Measurements from ENCODE around the gene ACAD10.

The ACAD10 gene

DNA sequence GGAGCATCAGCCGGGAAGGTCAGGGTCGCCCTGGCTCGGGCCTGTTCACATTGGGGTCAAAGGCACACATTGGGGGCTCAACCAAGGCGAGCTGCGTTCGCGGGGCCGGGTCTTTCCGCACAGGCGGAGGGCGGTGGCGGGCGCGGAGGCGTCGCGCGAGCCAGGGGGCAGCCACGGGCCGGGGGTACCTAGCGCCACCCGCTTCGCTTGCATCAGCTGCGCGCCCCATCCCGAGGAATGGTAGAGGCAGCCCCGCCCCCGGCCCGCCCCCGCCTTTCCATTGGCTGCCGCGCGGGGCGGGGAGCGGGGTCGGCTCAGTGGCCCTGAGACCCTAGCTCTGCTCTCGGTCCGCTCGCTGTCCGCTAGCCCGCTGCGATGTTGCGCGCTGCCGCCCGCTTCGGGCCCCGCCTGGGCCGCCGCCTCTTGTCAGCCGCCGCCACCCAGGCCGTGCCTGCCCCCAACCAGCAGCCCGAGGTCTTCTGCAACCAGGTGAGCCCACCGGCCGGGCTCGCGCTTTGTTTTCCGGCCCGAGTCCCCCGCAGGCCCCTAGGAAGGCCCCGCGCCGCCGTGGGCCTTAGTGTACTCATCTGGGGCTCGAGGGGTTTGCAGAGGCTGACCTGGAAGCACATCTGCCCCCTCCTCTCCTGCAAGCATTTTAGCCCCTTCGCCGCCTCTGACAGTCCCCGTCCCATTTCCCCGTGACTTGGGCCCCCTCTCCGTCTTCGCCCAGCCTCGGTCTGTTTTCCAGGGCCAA lies 80.9 kb downstream of the ACAD10 start, which contains the start of gene ALDH2:
TSS of gene ALDH2 (plus strand) at position 326 of the 754 bp plus-strand sequence. CDS start at position 376, 50 bp downstream.
- Histone ChIP-seq H3K9me2 (replicated peaks; ENCODE audit: insufficient read depth, low read length) (no peaks in the 10 kb centered on the region), H3K9ac (ENCODE audit: low read length) (no peak within 1 kb of the TSS), H3K36me3 (replicated peaks; ENCODE audit: insufficient read depth, low read length) (no peaks in the 10 kb centered on the region), H2AFZ (ENCODE audit: low read length) (no peak within 1 kb of the TSS), H3K4me2 (ENCODE audit: low read depth, low read length) (peak within 1 kb of the TSS; percentile 34; the same call in 1 of the 2 replicates), H4K20me1 (ENCODE audit: insufficient read depth, low read length) (no peaks in the 10 kb centered on the region), H3K4me1 (ENCODE audit: low read length) (no peaks in the 10 kb centered on the region), H3K4me3 (ENCODE audit: low read length) (peak within 1 kb of the TSS; percentile 27; the same call in 1 of the 2 replicates), H3K27me3 (replicated peaks; ENCODE audit: insufficient read depth, low read length) (no peaks in the 10 kb centered on the region), H3K79me2 (ENCODE audit: low read length) (no peaks in the 10 kb centered on the region), H3K9me3 (replicated peaks; ENCODE audit: insufficient read depth, low read length) (no peaks in the 10 kb centered on the region), H3F3A (ENCODE audit: insufficient read depth, low read length) (no peaks in the 10 kb centered on the region), H3K27ac (ENCODE audit: low read length) (no peak within 1 kb of the TSS)
- no peak for DNase-seq
- TF ChIP-seq EZH2phosphoT487 (IDR thresholded peaks at IDR 0.05; ENCODE audit: low read length) (no peak), EZH2 (optimal IDR thresholded peaks at IDR 0.05; ENCODE audit: low read depth, low read length) (no peak)
- TF ChIP-seq, protein P1, sequence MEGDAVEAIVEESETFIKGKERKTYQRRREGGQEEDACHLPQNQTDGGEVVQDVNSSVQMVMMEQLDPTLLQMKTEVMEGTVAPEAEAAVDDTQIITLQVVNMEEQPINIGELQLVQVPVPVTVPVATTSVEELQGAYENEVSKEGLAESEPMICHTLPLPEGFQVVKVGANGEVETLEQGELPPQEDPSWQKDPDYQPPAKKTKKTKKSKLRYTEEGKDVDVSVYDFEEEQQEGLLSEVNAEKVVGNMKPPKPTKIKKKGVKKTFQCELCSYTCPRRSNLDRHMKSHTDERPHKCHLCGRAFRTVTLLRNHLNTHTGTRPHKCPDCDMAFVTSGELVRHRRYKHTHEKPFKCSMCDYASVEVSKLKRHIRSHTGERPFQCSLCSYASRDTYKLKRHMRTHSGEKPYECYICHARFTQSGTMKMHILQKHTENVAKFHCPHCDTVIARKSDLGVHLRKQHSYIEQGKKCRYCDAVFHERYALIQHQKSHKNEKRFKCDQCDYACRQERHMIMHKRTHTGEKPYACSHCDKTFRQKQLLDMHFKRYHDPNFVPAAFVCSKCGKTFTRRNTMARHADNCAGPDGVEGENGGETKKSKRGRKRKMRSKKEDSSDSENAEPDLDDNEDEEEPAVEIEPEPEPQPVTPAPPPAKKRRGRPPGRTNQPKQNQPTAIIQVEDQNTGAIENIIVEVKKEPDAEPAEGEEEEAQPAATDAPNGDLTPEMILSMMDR (IDR thresholded peaks at IDR 0.05; ENCODE audit: low read length), result no peak

DNA sequence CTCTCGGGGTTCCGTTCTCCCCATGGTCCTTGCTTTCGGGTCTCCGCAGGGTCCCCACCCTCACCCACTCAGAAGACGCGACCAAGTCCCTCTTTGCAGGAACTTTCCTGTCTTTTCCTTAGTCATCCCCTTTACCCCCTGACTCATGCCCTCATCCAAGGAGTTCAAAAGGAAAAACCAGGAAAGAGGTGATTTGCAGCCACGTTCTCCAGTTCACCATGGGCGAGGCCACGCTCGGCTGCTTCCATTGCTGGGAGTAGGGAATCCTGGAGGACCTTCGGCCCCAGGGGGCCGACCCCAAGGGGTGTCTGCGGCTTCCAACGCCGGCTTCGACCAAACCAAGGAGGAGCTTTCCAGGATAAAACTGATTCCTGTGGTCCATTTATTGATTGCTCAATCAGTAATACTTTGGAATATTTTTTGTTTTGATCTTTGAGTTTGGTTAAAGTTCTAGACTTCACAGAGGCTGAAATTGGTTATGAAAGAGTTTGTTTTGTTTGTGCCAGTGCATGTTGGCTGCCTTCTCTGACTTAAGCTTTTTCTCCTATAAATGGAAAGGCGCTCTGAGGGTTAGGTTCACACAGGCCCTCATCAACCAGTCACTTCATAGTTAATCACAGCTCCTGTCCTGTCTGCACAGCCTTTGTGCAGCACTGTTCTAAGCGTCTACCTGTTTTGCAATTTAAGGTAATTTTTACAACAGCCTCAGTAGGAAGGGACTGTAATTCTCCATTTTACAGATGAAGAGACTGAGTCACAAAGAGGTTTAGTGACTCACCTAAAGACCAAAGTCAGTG lies 81.7 kb downstream of the ACAD10 start:
- H3K4me2 ChIP-seq (ENCODE audit: low read depth, low read length), result no peak overlapping the region
- H3K79me2 ChIP-seq (ENCODE audit: low read length), result no peaks in the 10 kb centered on the region
- H3K9me3 ChIP-seq (replicated peaks; ENCODE audit: insufficient read depth, low read length), result no peaks in the 10 kb centered on the region
- no peak for DNase-seq
- H3K4me1 ChIP-seq (ENCODE audit: low read length), result no peaks in the 10 kb centered on the region
- no peaks in the 10 kb centered on the region for H4K20me1 ChIP-seq (ENCODE audit: insufficient read depth, low read length)
- no peak overlapping the region for H3K27ac ChIP-seq (ENCODE audit: low read length)
- H3K4me3 ChIP-seq (ENCODE audit: low read length), result no peak overlapping the region
- no peak for TF ChIP-seq EZH2 (optimal IDR thresholded peaks at IDR 0.05; ENCODE audit: low read depth, low read length)
- TF ChIP-seq, protein P1 (IDR thresholded peaks at IDR 0.05; ENCODE audit: low read length), result no peak
- no peak for TF ChIP-seq EZH2phosphoT487 (IDR thresholded peaks at IDR 0.05; ENCODE audit: low read length)
- H3K27me3 ChIP-seq (replicated peaks; ENCODE audit: insufficient read depth, low read length), result no peaks in the 10 kb centered on the region
- no peak overlapping the region for H2AFZ ChIP-seq (ENCODE audit: low read length)
- H3K36me3 ChIP-seq (replicated peaks; ENCODE audit: insufficient read depth, low read length), result no peaks in the 10 kb centered on the region
- no peaks in the 10 kb centered on the region for H3F3A ChIP-seq (ENCODE audit: insufficient read depth, low read length)
- no peaks in the 10 kb centered on the region for H3K9me2 ChIP-seq (replicated peaks; ENCODE audit: insufficient read depth, low read length)
- H3K9ac ChIP-seq (ENCODE audit: low read length), result no peak overlapping the region

DNA sequence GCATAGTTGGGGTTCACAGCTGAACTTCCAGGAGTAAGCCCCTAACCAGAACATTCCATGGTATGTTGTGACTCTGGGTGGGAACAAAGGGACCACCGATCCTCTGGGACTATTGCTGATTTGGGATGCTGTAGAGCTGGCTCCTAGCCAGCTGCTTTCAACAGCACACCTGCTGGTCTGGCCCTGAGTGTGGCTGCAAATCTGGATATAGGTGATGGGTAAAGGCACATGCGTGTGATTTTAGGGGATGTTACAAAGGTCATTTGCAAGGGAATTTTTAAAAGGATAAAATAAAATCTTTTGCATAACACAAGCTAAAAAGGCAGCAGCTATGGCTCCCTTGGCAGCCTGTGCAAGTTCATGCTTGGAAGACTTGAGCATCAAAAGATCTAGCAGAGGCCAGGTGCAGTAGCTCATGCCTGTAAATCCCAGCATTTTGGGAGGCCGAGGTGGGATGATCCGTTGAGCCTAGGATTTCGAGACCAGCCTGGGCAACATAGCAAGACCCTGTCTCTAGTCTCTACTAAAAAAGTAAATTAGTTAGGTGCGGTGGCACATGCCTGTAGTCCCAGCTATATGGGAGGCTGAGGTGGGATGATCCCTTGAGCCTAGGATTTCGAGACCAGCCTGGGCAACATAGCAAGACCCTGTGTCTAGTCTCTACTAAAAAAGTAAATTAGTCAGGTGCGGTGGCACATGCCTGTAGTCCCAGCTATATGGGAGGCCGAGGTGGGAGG lies 82.5 kb downstream of the ACAD10 start:
- Histone ChIP-seq H3K27me3 (replicated peaks; ENCODE audit: insufficient read depth, low read length) (no peaks in the 10 kb centered on the region), H3F3A (ENCODE audit: insufficient read depth, low read length) (no peaks in the 10 kb centered on the region), H3K4me2 (ENCODE audit: low read depth, low read length) (no peak overlapping the region), H2AFZ (ENCODE audit: low read length) (no peak overlapping the region), H3K79me2 (ENCODE audit: low read length) (no peaks in the 10 kb centered on the region), H3K4me1 (ENCODE audit: low read length) (no peaks in the 10 kb centered on the region), H3K36me3 (replicated peaks; ENCODE audit: insufficient read depth, low read length) (no peaks in the 10 kb centered on the region), H3K9me2 (replicated peaks; ENCODE audit: insufficient read depth, low read length) (no peaks in the 10 kb centered on the region), H3K4me3 (ENCODE audit: low read length) (no peak overlapping the region), H3K9me3 (replicated peaks; ENCODE audit: insufficient read depth, low read length) (no peaks in the 10 kb centered on the region), H3K9ac (ENCODE audit: low read length) (no peak overlapping the region), H4K20me1 (ENCODE audit: insufficient read depth, low read length) (no peaks in the 10 kb centered on the region), H3K27ac (ENCODE audit: low read length) (no peak overlapping the region)
- DNase-seq, result no peak
- TF ChIP-seq, protein P1 (IDR thresholded peaks at IDR 0.05; ENCODE audit: low read length), result no peak
- TF ChIP-seq EZH2 (optimal IDR thresholded peaks at IDR 0.05; ENCODE audit: low read depth, low read length), result no peak
- no peak for TF ChIP-seq EZH2phosphoT487 (IDR thresholded peaks at IDR 0.05; ENCODE audit: low read length)

Data from MM.1S (cell line).